SH-SY5Y (cell line): ENCODE data around the gene RBM34.

Experiments
- GATA2 ChIP-seq: IDR thresholded peaks from 2 replicates; pipeline ENCODE4 v1.6.1; 2011; ENCODE audit warnings: mild to moderate bottlenecking, low read depth, low read length
- GATA3 ChIP-seq: IDR thresholded peaks from 2 replicates; pipeline ENCODE4 v1.6.1; 2011; ENCODE audit warnings: low read depth, mild to moderate bottlenecking, low read length, moderate library complexity

RBM34 gene

GRCh38 chr1:235161685-235162327 lies 756 bp upstream of the RBM34 start:
- TF ChIP-seq GATA3 (no peak), GATA2 (no peak)

DNA sequence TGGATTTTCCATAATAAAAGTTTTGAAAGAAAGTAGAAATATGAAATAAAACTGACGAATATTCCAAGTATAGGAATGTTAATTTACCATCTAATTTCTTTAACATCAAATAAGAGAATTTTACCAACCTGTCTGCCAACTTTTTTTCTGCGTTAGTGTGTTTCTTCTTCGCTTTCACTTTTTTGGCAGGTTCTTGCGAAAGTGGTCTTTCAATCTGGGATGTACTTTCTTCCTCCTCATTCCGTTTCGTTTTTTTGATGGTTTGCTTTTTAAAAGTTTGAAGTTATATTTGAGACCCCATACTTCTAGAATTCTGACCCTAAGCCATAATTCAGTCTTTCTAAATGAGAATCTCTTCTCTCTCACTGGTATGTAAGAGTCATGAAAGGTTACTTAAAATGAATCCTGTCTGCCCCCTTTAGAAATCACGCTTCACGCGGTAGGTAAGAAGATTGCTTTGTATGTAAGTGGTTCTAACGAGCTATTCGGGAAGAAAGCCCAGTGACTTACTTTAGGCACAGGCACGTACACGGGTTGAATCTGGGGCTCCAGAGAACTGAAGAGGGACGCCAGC lies 580 bp downstream of the RBM34 start:
- no peak for TF ChIP-seq GATA2
- no peak for TF ChIP-seq GATA3

GRCh38 chr1:235158680-235159079 lies 2.4 kb downstream of the RBM34 start:
- TF ChIP-seq GATA3 = no peak

- TF ChIP-seq GATA2 = no peak
- no peak for TF ChIP-seq GATA3
Measured at GRCh38 chr1:235157150-235157549, 3.9 kb downstream of the RBM34 start.

GRCh38 chr1:235156740-235157139 lies 4.3 kb downstream of the RBM34 start:
- TF ChIP-seq GATA3 (no peak), GATA2 (no peak)

DNA sequence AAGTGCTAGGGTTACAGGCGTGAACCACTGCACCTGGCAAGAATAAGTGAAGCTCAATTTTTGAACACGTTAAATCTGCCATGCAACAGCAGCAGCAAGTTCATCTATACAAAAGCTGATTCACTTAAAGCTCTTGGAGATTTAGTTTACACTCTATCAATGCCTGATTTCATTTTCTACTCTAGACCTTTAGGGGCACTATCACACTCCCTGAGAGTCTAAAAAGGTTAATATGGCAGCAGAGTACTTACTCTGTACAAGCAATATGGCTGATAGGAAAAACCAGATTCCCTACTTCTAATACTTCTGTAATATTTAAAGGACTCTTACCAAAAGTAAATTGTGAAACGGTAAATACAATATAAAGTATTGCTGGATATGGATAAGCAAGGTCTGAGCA lies 4.8 kb downstream of the RBM34 start:
- TF ChIP-seq GATA3 = no peak
- TF ChIP-seq GATA2 = no peak

GRCh38 chr1:235152235-235152634 lies 8.8 kb downstream of the RBM34 start:
- TF ChIP-seq GATA3 = no peak
- TF ChIP-seq GATA2 = no peak

GRCh38 chr1:235151033-235151432 lies 10.0 kb downstream of the RBM34 start:
- TF ChIP-seq GATA2 (no peak), GATA3 (no peak)

DNA sequence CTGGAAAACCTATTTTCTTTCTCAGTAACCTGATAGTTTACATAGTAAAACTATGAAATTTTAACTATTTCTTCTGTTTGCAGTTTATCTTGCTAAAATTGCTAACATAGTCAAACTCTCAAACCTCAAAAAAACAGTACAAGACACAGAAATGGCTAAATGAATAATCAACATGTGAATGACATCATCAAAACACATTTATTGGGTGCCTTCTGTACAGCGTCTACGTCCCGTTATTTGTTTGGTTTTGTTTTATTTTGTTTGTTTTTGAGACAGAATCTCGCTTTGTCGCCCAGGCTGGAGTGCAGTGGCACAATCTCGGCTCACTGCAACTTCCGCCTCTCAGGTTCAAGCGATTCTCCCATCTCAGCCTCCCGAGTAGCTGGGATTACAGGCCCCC lies 11.2 kb downstream of the RBM34 start:
- no peak for TF ChIP-seq GATA2
- TF ChIP-seq GATA3 = no peak

DNA sequence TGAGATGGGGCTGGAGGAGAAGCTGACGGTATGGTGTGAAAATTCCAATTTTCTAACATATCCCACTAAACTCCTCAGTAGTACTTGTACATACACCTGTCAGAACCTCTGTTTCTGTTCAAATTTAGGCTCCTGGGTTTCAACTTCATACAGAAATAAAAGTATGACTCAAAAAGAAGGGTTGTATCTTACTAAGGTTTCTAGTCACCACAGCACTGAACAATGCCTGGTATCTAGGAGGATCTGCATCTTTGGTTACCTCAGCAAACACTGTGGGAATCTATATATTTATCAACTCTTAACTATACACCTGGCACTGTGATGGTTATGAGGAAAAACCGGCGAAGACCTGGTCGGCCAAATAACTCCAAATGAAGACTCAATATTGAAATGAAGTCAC lies 13.8 kb downstream of the RBM34 start:
- TF ChIP-seq GATA3 (no peak), GATA2 (no peak)

DNA sequence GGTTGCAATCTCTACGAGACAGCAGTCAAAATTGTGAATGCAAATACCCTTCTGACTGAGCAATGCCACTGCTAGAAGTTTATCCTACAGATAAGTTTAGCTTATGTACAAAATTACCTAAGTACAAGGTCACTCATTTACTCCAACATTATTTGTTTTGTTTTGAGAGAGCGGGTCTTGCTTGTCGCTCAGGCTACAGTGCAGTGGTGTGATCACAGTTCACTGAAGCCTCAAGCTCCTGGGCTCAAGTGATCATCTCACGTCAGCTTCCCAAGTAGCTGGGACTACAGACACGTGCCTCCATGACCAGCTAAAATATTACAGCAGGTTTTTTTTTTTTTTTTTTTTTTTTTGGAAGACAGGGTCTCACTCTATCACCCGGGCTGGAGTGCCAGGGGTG lies 15.4 kb downstream of the RBM34 start:
- no peak for TF ChIP-seq GATA2
- no peak for TF ChIP-seq GATA3

- no peak for TF ChIP-seq GATA3
- no peak for TF ChIP-seq GATA2
Measured at GRCh38 chr1:235142991-235143390, 18.1 kb downstream of the RBM34 start.

DNA sequence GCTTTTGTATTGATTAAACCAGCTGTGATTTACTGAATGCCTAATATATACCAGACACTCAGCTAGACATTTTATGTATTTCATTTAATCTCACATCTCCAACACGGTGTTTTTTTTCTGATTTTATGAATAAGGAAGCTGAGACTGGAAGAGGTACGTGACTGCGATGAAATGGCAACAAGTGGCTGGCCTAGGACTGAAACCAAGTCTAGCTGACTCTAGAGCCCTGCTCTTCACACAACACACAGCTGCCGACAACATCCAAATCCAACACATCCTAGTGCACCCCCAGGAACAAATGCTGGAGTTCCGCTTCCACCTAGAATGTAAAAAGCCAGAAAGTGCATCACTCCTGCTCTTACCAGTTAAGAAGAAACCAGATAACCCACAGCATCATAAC lies 21.7 kb downstream of the RBM34 start:
- TF ChIP-seq GATA3 = no peak
- no peak for TF ChIP-seq GATA2

DNA sequence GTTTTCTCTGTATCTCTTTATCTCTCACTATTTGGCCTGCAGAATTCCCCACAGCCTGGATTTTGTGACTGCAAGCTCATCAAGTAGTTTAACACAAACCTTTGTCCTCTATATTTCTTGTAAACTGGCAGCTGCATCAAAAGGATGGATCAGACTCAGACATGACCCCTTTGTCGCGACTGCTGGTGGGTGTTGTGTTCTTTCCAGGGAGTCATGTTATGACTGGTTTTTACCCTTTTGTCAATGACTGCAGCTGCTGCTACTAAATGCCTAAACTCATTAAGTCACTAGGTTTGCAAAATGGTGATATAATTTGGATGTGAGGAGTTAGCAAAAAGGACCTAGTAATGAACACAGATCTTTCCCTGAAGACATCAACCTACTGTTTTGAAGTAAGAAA lies 22.2 kb downstream of the RBM34 start:
- no peak for TF ChIP-seq GATA3
- no peak for TF ChIP-seq GATA2

DNA sequence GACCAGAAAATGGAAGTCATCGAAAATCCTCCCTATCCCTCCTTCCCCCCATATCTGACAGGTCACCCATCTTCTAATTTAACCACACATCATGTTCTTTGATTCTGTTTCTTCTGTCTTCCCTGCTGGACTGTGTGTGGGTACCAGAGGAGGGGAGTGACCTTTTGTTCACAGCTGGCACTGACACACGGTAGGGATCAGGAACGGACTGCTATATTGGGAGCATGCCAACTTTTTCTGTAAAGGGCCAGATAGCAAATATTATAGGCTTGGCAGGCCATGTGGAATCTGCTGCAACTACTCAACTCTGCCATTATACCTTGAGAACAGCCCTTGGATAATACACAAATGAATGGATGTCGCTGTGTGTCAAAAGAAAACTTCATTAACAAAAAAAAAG lies 24.9 kb downstream of the RBM34 start:
- no peak for TF ChIP-seq GATA3
- TF ChIP-seq GATA2 = no peak

- TF ChIP-seq GATA3 (no peak), GATA2 (no peak)
Measured at GRCh38 chr1:235134171-235134570, 26.9 kb downstream of the RBM34 start.

- no peak for TF ChIP-seq GATA3
- TF ChIP-seq GATA2 = no peak
Measured at GRCh38 chr1:235133086-235133485, 28.0 kb downstream of the RBM34 start.
